ENCODE data around the gene TIMP1.

DNA sequence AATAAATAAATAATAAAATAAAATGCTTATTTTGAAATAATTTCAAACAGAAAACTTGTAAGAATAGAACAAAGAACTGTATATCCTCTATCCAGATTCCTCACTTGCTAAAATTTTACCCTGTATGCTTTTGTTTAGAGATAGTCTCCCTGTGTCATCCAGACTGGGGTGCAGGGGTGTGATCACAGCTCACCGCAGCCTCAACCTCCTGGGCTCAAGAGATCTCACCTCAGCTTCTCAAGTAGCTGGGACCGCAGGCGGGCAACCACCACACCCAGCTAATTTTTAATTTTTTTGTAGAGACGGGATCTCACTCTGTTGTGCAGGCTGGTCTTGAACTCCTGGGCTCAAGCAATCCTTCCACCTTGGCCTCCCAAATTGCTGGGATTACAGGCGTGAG, 38.7 kb upstream of the TIMP1 start:
- TF ChIP-seq, protein P1, sequence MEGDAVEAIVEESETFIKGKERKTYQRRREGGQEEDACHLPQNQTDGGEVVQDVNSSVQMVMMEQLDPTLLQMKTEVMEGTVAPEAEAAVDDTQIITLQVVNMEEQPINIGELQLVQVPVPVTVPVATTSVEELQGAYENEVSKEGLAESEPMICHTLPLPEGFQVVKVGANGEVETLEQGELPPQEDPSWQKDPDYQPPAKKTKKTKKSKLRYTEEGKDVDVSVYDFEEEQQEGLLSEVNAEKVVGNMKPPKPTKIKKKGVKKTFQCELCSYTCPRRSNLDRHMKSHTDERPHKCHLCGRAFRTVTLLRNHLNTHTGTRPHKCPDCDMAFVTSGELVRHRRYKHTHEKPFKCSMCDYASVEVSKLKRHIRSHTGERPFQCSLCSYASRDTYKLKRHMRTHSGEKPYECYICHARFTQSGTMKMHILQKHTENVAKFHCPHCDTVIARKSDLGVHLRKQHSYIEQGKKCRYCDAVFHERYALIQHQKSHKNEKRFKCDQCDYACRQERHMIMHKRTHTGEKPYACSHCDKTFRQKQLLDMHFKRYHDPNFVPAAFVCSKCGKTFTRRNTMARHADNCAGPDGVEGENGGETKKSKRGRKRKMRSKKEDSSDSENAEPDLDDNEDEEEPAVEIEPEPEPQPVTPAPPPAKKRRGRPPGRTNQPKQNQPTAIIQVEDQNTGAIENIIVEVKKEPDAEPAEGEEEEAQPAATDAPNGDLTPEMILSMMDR (IDR thresholded peaks at IDR 0.05): no peak
- TF ChIP-seq POLR2A (IDR thresholded peaks at IDR 0.05): no peak

Data from testis (tissue), 2 donors.